ENCODE data around the gene KDM4C.

Gene KDM4C

GRCh38 chr9:6870650-6871477 lies 113.1 kb downstream of the KDM4C start:
- no peak for DNase-seq

- DNase-seq: no peak
Measured at GRCh38 chr9:6873857-6874256, 116.1 kb downstream of the KDM4C start.

- DNase-seq: no peak
Measured at GRCh38 chr9:6876195-6876894, 118.6 kb downstream of the KDM4C start.

DNA sequence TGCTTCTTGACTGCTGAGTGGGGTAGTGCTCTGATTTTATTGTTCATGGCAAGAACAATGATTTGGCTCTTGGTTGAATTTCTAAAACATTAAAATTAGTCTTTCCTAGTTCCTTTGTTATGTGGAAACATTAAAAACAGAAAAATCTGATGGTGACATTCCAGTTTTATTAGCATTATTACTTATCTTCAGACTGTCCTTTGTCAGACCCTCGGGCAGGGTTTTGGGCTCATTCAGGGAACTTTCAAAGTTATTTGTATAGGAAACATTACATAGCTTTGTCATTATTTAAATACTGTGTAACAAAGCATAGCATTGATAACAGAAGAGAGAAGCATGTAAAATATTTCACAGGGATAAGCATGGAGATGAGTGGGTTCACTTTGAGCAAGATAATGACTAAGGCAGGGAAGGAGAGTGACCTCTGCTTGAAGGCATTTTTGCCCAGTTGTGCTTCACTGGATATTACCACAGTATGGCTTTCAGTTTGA lies 119.9 kb downstream of the KDM4C start:
- no peak for DNase-seq

DNA sequence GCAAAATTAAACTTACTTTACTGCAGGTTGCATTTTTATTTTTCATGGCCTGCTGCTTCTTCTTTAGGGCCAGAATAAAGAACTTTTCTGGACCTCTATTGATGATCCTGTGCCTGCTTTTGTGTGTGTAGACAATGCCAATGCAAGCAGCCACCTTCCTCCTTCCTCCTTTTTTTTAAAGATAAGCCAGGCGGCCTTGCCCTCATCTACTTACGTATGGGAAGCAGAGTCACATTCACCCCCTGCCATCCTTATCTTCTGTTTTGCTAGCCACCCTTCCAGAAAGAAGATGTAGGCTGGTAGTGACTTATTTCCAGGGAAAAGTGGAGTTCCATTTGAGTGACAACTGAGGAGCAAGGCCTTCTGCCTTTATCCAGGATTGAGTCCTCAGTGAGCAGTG lies 122.9 kb downstream of the KDM4C start:
- DNase-seq: no peak

GRCh38 chr9:6884101-6884500 lies 126.3 kb downstream of the KDM4C start:
- no peak for DNase-seq

- DNase-seq: no peak
Measured at GRCh38 chr9:6884990-6885389, 127.2 kb downstream of the KDM4C start.

- no peak for DNase-seq
Measured at GRCh38 chr9:6887051-6887450, 129.3 kb downstream of the KDM4C start.

DNA sequence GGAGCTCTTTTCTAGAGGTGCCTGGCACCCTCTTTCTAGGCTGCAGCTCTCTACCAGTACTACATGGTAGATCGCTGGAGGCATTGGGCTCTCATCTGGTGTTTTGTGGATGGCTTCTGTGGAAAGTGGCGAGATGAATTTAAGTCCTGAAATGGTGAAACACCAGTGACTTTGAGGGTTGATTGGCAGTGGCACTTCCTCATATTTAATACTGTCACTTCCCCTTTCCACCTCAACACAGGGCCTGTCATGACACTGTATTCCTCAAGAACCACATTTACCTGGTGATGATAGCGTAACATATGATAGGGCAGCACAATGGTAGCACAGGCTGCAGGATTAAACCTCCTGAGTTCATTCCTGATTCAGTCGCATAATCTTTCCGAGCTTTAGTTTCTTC lies 132.1 kb downstream of the KDM4C start:
- DNase-seq: peak; percentile 9

- no peak for DNase-seq
Measured at GRCh38 chr9:6893350-6894131, 135.8 kb downstream of the KDM4C start.

GRCh38 chr9:6894135-6894534 lies 136.4 kb downstream of the KDM4C start:
- DNase-seq: no peak

DNA sequence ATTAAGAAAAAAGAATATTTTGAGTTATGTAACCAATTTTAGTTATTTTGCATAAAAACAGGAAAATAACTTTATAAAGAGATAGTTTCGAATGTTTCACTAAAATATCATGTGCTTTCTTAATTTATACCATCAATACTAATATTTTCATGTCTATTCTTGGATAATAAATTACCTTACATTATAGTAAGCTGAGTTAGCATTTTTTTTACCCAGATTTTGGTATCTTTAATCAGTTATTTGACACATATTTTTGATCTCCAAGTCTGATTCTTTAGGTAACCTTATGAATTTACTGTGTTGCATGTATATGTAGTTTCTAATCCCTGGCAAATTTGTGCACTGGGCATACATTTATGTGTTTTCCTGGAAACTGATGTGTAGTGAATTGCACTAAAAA lies 138.0 kb downstream of the KDM4C start:
- DNase-seq: no peak

GRCh38 chr9:6896562-6896961 lies 138.8 kb downstream of the KDM4C start:
- DNase-seq: no peak

GRCh38 chr9:6897207-6897822 lies 139.5 kb downstream of the KDM4C start:
- no peak for DNase-seq

- DNase-seq: no peak
Measured at GRCh38 chr9:6897898-6898302, 140.1 kb downstream of the KDM4C start.

- DNase-seq: no peak
Measured at GRCh38 chr9:6899274-6899673, 141.5 kb downstream of the KDM4C start.

DNA sequence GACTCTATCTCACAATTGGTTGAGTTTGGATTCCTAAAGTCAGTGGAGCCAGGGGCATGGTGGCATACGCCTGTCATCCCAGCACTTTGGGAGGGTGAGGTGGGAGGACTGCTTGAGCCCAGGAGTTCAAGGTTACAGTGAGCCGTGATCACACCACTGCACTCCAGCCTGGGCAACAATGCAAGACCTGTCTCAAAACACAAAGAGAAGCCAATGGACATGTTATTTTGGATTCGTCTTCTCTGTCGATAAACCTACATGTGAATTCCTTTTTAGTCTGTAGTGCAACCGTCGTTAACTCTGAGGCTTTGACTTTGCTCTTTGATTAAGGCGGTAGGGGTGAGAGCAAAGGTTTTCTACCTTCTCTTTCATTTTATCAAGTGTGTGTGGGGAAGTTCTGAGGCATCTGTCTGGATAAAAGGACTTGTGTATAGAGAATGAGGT lies 142.7 kb downstream of the KDM4C start:
- no peak for DNase-seq

DNA sequence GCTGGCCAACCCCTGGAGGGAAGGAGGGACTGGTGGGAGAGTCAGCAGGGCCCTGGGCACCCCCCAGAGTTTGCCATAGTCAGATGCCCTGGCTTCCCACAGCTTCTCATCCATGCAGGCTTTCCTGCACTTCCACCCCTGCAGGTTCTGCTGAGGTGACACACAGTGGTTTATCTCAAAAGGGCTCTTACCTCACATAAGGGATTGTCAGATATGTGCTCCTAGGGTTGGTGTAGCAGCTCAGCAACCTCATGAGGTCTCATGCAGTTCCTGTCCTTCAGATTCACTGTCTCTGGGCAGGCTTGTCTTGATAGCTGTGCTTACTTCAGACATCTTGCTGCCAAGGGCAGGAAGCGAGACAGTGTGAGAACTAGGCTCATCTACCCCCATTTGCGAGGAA lies 143.4 kb downstream of the KDM4C start:
- no peak for DNase-seq

GRCh38 chr9:6902423-6902822 lies 144.7 kb downstream of the KDM4C start:
- DNase-seq: no peak

DNA sequence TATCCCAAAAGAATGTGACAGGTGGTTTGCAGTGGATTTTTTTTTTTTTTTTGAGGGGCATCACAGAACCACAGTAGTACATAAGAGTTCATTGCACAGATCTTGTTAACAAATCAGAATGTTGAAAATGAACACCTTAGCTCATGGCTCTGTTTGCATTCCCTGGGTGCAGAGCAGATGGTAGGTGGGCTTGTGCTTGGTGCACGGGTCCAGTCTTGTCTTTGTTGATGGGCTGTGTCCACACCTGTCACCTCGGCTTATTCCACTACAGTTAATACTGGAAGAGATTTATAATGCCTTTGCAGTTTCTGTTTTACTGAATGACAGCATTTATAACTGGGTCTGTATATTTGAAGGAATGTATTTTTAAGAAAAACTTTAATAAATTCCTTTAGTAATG lies 146.6 kb downstream of the KDM4C start:
- no peak for DNase-seq

DNA sequence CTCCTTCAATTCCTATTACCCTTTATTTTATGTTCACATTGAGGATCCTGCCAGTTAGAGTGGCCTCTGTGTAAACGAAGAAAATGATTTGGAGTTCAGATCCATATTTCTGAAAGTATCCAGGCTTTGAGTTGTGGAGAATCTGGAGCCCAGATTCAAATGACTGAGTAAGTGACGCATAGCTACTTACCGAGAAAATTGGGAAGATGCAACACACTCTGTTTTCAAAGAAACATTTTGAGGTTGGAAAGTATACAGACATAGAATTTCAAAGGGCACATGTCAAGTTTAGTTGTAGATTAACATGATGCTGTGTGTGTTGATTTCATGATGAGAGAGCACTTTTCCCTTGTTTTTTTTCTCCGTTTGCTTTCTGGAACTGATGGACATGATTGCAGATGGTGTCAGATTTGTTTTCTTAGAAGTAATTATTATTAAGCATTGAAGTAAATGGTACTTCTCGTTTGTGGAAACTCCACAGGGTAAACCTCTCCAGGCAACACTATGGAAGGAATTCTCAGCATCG lies 148.1 kb downstream of the KDM4C start:
- no peak for DNase-seq

GRCh38 chr9:6907772-6908381 lies 150.1 kb downstream of the KDM4C start:
- DNase-seq: no peak

Data from CD4-positive, alpha-beta T cell treated with Interferon gamma for 1 hour (primary cell).